ENCODE data around the gene CTNNA1.
A peak's percentile ranks its signal among the peaks of the same experiment; 100 is the strongest.
"Not testable (repeated sequence)": the region's sequence is repeated elsewhere in the genome, so short reads cannot be mapped to it uniquely, and the experiment has no call there.

CTNNA1 gene

DNA sequence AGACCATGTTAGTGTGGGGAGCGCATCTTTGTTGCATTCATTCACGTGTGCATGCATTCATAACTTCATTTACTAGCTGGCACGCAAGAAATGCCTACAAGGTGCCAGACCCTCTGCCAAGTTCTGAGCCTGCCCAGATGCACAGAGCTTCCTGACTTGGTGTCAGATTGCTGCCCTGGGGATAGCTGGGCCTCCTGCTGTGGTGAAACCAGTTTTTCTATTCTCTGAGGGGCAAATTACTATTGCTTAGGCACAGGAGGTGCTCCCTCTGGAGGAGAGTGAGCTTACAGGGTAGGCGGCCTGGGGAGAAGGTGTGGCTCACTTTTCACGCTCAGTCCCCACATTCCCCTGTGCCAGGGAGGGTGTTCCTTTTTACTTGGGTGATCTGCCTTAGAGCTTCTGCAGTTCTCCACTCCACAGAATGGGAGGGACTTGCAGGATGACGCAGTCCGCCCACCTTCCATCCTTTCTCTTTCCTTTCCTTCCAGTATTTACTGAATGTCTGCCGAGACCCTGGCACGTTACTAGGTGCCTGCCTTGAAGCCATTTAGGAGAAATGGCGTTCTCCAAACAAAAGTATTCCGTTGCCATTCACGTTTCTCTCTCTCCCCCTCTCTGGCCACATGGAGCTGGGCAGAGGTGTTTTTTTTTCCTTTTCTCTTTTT, 27.9 kb upstream of the CTNNA1 start:
- no peak for DNase-seq (ENCODE audit: low read depth)
- H3K4me3 ChIP-seq (ENCODE audit: low read length) = no peak overlapping the region
- TF ChIP-seq CTCF (conservative IDR thresholded peaks at IDR 0.05; ENCODE audit: low read depth, low read length) = peak; percentile 28

DNA sequence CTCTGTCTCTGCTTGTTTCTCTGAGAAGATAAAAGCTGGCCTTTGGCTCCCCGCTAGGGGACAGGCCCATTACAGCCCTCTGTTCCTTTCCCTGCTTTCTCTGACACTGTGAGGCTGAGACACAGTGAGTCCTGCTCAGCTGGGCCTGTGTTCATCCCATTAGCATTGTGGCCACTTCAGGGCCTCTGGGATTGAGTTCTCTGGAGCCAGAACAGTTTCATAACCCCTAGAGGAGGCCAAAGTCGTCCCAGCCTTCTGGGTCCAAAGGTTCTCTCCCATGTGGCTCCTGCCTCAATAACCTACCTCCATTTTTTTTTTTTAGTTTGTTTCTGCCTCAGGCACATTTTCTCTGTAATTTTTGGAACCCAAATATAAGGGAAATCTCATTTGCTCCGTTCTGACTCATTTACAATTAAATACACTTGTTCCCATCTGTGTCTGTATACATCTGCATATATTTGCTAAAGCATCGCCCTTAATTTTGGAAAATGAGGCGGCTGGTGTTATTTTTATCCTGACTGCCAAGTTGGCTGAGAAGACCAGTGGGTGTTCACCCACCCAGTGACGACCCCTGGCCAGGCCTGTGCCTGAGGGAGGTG, 27.3 kb upstream of the CTNNA1 start:
- no peak for TF ChIP-seq CTCF (conservative IDR thresholded peaks at IDR 0.05; ENCODE audit: low read depth, low read length)
- H3K4me3 ChIP-seq (ENCODE audit: low read length) = no peak overlapping the region

DNA sequence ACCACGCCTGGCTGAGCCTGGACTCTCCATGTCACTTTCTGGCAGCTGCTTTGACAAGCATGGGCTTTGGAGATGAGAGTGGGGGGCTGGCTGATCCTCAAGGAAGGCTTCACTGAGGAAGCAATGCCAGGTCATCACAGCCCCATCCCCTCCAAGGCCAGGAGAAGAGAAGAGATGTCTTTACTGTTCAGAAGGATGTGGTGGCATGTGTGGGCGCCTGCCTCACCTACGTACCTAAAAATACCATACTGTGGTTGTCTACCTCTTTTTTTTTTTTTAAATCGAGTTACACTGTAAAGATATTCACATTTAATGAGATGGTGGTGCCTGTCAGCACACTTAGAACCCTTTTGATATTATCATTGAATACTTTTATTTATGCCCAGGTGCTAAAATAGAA, 26.4 kb upstream of the CTNNA1 start:
- DNase-seq (ENCODE audit: low read depth) = no peak
- no peak for TF ChIP-seq CTCF (conservative IDR thresholded peaks at IDR 0.05; ENCODE audit: low read depth, low read length)
- no peak overlapping the region for H3K4me3 ChIP-seq (ENCODE audit: low read length)

More for the DNA sequence above, 27.3 kb upstream of the CTNNA1 start:
- DNase-seq (ENCODE audit: low read depth) = no peak

DNA sequence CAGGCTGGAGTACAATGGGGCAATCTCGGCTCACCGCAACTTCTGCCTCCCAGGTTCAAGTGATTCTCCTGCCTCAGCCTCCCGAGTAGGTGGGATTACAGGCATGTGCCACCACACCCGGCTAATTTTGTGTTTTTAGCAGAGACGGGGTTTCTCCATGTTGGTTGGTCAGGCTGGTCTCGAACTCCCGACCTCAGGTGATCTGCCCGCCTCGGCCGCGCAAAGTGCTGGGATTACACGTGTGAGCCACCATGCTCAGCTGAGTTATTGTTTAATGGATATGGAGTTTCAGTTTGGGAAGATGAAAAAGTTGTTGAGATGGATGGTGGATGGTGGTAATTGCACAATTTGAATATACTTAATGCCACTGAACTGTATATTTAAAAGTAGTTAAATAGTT, 22.7 kb upstream of the CTNNA1 start:
- H3K4me3 ChIP-seq (ENCODE audit: low read length); DNase-seq (ENCODE audit: low read depth): not testable (repeated sequence)

DNA sequence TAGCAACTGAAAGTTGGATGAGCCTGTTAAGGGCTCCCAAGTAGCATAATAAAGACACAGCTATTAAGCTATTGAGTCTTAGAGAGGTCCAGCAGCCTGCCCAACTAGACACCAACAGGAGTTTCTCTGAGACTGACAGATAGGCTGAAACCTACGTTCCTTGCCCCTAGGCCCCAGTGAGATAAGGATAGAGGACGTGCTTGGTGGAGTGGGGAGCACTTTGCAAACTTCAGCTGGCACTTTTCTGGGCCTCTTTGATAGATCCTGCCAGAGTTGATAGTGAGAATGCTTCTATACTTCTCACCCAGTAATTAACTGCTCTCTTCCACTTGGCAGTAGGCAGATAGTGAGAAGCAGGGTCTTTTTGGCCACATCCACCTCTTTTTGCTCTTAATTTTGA, 20.8 kb upstream of the CTNNA1 start:
- no peak for DNase-seq (ENCODE audit: low read depth)
- H3K4me3 ChIP-seq (ENCODE audit: low read length) = no peak overlapping the region
- TF ChIP-seq CTCF (conservative IDR thresholded peaks at IDR 0.05; ENCODE audit: low read depth, low read length) = no peak

DNA sequence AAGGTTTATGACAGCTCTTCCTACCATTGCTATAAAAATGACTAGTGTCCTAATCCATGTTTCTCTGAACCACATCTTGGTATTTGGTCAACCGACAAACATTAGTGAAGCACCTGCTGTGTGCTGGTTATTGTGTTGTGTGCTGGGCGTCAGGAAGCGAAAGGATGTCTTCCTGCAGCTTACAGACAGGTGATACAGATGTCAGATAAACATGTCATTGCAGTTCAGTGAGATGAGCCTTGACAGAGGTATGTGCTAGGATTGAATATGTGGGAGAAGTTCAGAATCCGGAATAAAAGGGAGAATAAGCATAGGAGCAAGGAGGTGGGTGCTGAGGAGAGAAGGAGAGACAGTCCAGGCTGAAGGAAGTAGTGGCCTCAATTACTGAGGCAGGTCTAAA, 20.3 kb upstream of the CTNNA1 start:
- no peak for DNase-seq (ENCODE audit: low read depth)
- no peak for TF ChIP-seq CTCF (conservative IDR thresholded peaks at IDR 0.05; ENCODE audit: low read depth, low read length)
- H3K4me3 ChIP-seq (ENCODE audit: low read length) = no peak overlapping the region

DNA sequence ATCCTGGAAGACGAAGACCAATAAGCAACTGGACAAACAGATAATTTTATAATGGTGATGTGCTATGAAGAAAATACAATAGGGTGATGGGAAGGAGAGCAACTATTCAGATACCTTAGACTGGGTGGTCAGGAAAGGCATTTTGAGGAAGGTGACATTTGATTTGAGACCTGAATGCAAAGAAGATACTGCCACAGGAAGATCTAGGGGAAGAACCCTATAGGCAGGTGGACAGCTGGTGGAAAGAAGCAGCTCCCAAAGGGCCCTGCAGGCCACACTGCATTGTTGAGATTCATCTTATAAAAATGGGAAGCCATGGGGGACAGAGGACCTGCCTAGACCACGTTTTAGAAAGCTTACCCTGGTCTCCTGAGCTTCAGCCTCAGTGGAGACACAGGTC, 19.7 kb upstream of the CTNNA1 start:
- H3K4me3 ChIP-seq (ENCODE audit: low read length) = no peak overlapping the region
- DNase-seq (ENCODE audit: low read depth) = no peak
- no peak for TF ChIP-seq CTCF (conservative IDR thresholded peaks at IDR 0.05; ENCODE audit: low read depth, low read length)

Measured in retinal pigment epithelial cell (primary cell).